Stimulated activated CD8-positive, alpha-beta memory T cell treated with anti-CD3 and anti-CD28 coated beads, Interleukin-7, amount 100 ng/mL, for 4 hours (primary cell): ENCODE results near the gene TLCD3B.
A peak's percentile ranks its signal among the peaks of the same experiment; 100 is the strongest.

Source experiments
- DNase-seq, 2 donors: peaks; one replicate each; pipeline ENCODE4 v3.0.0-alpha.2; 2020; ENCODE audit warnings: low read depth in 2 of 2

TLCD3B gene

GRCh38 chr16:30005341-30006094 is 25.6 kb downstream of the TLCD3B start:
- DNase-seq = no peak

- DNase-seq = no peak
Measured at GRCh38 chr16:30004811-30005242, 26.2 kb downstream of the TLCD3B start.

GRCh38 chr16:30004424-30004776 is 26.7 kb downstream of the TLCD3B start:
- no peak for DNase-seq

- DNase-seq = no peak
Measured at GRCh38 chr16:30003670-30004423, 27.2 kb downstream of the TLCD3B start.

- DNase-seq = no peak
Measured at GRCh38 chr16:30002614-30003346, 28.3 kb downstream of the TLCD3B start.

GRCh38 chr16:30000735-30001631 is 30.1 kb downstream of the TLCD3B start:
- DNase-seq = no peak

- no peak for DNase-seq
Measured at GRCh38 chr16:29999605-30000004, 31.5 kb downstream of the TLCD3B start.

- DNase-seq = no peak
Measured at GRCh38 chr16:29996766-29997250, 34.3 kb downstream of the TLCD3B start.

- DNase-seq = peak; percentile 98 to 99
Measured at GRCh38 chr16:29995911-29996765, 34.9 kb downstream of the TLCD3B start, which contains the start of gene INO80E. Gene INO80E, plus strand, starts transcription at chr16:29996241. Its CDS starts 70 bp downstream, at chr16:29996311.

GRCh38 chr16:29995324-29995910 is 35.7 kb downstream of the TLCD3B start, which contains the start of gene HIRIP3:
Gene HIRIP3, minus strand, starts transcription at chr16:29995617. Its CDS starts 12 bp downstream, at chr16:29995605.
- peak; percentile 72 to 82 for DNase-seq

- DNase-seq = peak in 1 of 2 donors; percentile 53
Measured at GRCh38 chr16:29994600-29995323, 36.3 kb downstream of the TLCD3B start.

GRCh38 chr16:29993903-29994599 is 37.0 kb downstream of the TLCD3B start:
- no peak for DNase-seq

- no peak for DNase-seq
Measured at GRCh38 chr16:29993191-29993902, 37.7 kb downstream of the TLCD3B start.

GRCh38 chr16:29992344-29992967 is 38.6 kb downstream of the TLCD3B start:
- DNase-seq = no peak

- no peak for DNase-seq
Measured at GRCh38 chr16:29991571-29991904, 39.5 kb downstream of the TLCD3B start.

GRCh38 chr16:29990883-29991570 is 40.0 kb downstream of the TLCD3B start:
- DNase-seq = no peak

GRCh38 chr16:29990034-29990433 is 41.0 kb downstream of the TLCD3B start:
- DNase-seq = no peak
